PC-9 (cell line): ENCODE results near the gene RAE1. TPM values are rescaled to one million over a fixed set of nuclear protein-coding genes. Genes with fewer than 3 reads are reported as not detected.

Source experiments
- BruUV-seq: library from RNA; stranded (reverse); fragments of 400-500 nt; replicated peaks from 2 replicates; lab custom pipeline; 2021; lab: Mats Ljungman, UMichigan
- CTCF ChIA-PET: fragments of 300-600 bp; sonication (Branson Sonifier 250); formaldehyde crosslinking; loops from one replicate; lab custom pipeline; 2022; ENCODE audit warnings: antibody characterized with exemption; lab: Charles Lee
- POLR2A ChIA-PET: fragments of 300-600 bp; sonication (Branson Sonifier 250); formaldehyde crosslinking; loops from one replicate; lab custom pipeline; 2022; ENCODE audit warnings: antibody characterized with exemption; ENCODE audit not compliant: unreplicated experiment; lab: Charles Lee
- DNase-seq, 2 experiments: peaks; one replicate each; pipeline versions ENCODE4 v3.0.0 to v3.0.0-alpha.2; 2015 to 2022; ENCODE audit warnings: mixed read lengths in 1 of 2
- H2AFZ ChIP-seq: fragments of 200-600 bp; sonication (generic); 2 replicates; pipeline ENCODE4 v1.8.1; 2017; ENCODE audit warnings: antibody characterized with exemption
- H3F3A ChIP-seq: fragments of 200-600 bp; sonication (generic); 2 replicates; pipeline ENCODE4 v1.8.1; 2017; ENCODE audit warnings: antibody characterized with exemption, mild to moderate bottlenecking, low read depth; ENCODE audit not compliant: insufficient read depth
- H3K27ac ChIP-seq: fragments of 200-600 bp; sonication (generic); 2 replicates; pipeline ENCODE4 v1.6.1; 2016; ENCODE audit warnings: mixed run types
- H3K27me3 ChIP-seq: fragments of 200-600 bp; sonication (generic); 2 replicates; pipeline ENCODE4 v1.6.1; 2016; ENCODE audit warnings: low read depth, mixed run types; ENCODE audit not compliant: insufficient read depth
- H3K36me3 ChIP-seq: fragments of 200-600 bp; sonication (generic); 2 replicates; pipeline ENCODE4 v1.6.1; 2016; ENCODE audit warnings: low read depth, mixed run types
- H3K4me1 ChIP-seq: fragments of 200-600 bp; sonication (generic); replicated peaks from 2 replicates; pipeline ENCODE4 v1.6.1; 2016; ENCODE audit warnings: mixed run types; ENCODE audit not compliant: insufficient read depth
- H3K4me2 ChIP-seq: fragments of 200-600 bp; sonication (generic); 2 replicates; pipeline ENCODE4 v1.6.1; 2017; ENCODE audit warnings: mixed run types
- H3K4me3 ChIP-seq: fragments of 200-600 bp; sonication (generic); 2 replicates; pipeline ENCODE4 v1.6.1; 2016; ENCODE audit warnings: mixed run types
- H3K79me2 ChIP-seq: fragments of 200-600 bp; sonication (generic); 2 replicates; pipeline ENCODE4 v1.6.1; 2017; ENCODE audit warnings: low read depth, mixed run types
- H3K9me2 ChIP-seq: fragments of 200-600 bp; sonication (generic); 2 replicates; pipeline ENCODE4 v1.8.1; 2017; ENCODE audit warnings: mild to moderate bottlenecking; ENCODE audit not compliant: insufficient read depth
- H3K9me3 ChIP-seq: fragments of 200-600 bp; sonication (generic); 2 replicates; pipeline ENCODE4 v1.8.1; 2016; ENCODE audit warnings: low read depth; ENCODE audit not compliant: insufficient read depth
- H4K20me1 ChIP-seq: fragments of 200-600 bp; sonication (generic); 2 replicates; pipeline ENCODE4 v1.8.1; 2017; ENCODE audit not compliant: insufficient read depth
- CTCF ChIP-seq: fragments of 200-600 bp; sonication (generic); conservative IDR thresholded peaks from 2 replicates; pipeline ENCODE4 v1.6.1; 2017; ENCODE audit warnings: mixed run types, antibody characterized with exemption, mild to moderate bottlenecking, moderate library complexity
- EZH2 ChIP-seq: fragments of 200-600 bp; sonication (generic); IDR thresholded peaks from 2 replicates; pipeline ENCODE4 v1.8.0; 2017; ENCODE audit warnings: antibody characterized with exemption, low read depth
- intact Hi-C: fragments of 100-400 bp; cut with micrococcal nuclease; formaldehyde crosslinking; loops from one replicate; pipeline ENCODE4 v1.10.0; 2022; ENCODE audit not compliant: unreplicated experiment
- total RNA-seq: library from RNA; stranded (reverse); gene quantifications from 2 replicates; pipeline ENCODE4 v1.2.3, GENCODE V29; 2021

Gene RAE1
- total RNA-seq, 1 experiment from 2014 or later, result 38.4 TPM

GRCh38 chr20:57394121-57395082, 43.3 kb downstream of the RAE1 start:
- TF ChIP-seq EZH2 (no peak), CTCF (no peak)
- ChIA-PET POLR2A (no interaction called here), CTCF (no interaction called here)
- H4K20me1 ChIP-seq, result 0 out of 2 replicates have a peak, but pooled peaks cover 7% of the 10 kb centered on the region
- BruUV-seq, result no TSS peak
- no peaks in the 10 kb centered on the region for H3K9me2 ChIP-seq
- H3K4me3 ChIP-seq, result no peak overlapping the region
- no peak overlapping the region for H2AFZ ChIP-seq
- peaks cover 12% of the 10 kb centered on the region for H3K4me1 ChIP-seq
- no peaks in the 10 kb centered on the region for H3K27me3 ChIP-seq
- H3K4me2 ChIP-seq, result no peak overlapping the region
- no peaks in the 10 kb centered on the region for H3K79me2 ChIP-seq
- intact Hi-C loops, result no loop called here
- no peaks in the 10 kb centered on the region for H3K36me3 ChIP-seq
- H3F3A ChIP-seq, result no peaks in the 10 kb centered on the region; the same call in 1 of the 2 replicates
- no peaks in the 10 kb centered on the region for H3K9me3 ChIP-seq
- H3K27ac ChIP-seq, result no peak overlapping the region
- DNase-seq, result no peak

- peaks cover 7% of the 10 kb centered on the region; the same call in 1 of the 2 replicates for H3K4me1 ChIP-seq
- ChIA-PET POLR2A (no interaction called here), CTCF (interaction anchor here (0.6 kb wide), 1 partner anchor 38 kb away, joined by 7 read pairs; no protein-coding TSS in a partner anchor)
- no peak overlapping the region for H2AFZ ChIP-seq
- TF ChIP-seq CTCF (no peak), EZH2 (no peak)
- H3K9me3 ChIP-seq, result no peaks in the 10 kb centered on the region
- H3K79me2 ChIP-seq, result no peaks in the 10 kb centered on the region
- intact Hi-C loops, result no loop called here
- no peak overlapping the region for H3K4me3 ChIP-seq
- no peaks in the 10 kb centered on the region for H3K36me3 ChIP-seq
- no peaks in the 10 kb centered on the region for H3K27me3 ChIP-seq
- no peaks in the 10 kb centered on the region for H3K9me2 ChIP-seq
- H3K4me2 ChIP-seq, result no peak overlapping the region
- H3K27ac ChIP-seq, result no peak overlapping the region
- H3F3A ChIP-seq, result no peaks in the 10 kb centered on the region
- peak in 1 of 2 experiments; percentile 34 for DNase-seq
- BruUV-seq, result no TSS peak
- H4K20me1 ChIP-seq, result 0 out of 2 replicates have a peak, but pooled peaks cover 7% of the 10 kb centered on the region
Measured at GRCh38 chr20:57395111-57395966, 44.3 kb downstream of the RAE1 start.
